ENCODE measurements around the gene NFATC1.

DNA sequence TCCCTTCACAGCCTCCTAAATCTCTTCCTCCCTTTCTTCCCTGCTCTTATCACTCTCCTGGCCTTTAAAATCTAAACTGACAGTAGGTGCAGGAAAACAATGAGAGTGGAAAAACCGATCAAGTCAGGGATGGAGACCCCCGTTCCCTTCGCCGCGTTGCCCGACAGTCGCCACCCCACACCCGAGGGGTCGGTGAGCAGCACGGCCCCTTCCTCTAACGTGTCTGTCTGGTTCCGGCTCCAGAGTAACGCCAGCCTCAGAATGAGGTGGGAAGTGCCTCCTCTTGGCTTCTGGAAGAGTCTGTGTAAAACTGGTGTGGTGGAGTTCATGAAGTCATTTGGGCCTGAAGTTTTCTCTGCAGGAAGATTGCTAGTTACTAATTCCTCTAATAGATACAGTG is 138.6 kb downstream of the NFATC1 start:
- TF ChIP-seq, protein P1, sequence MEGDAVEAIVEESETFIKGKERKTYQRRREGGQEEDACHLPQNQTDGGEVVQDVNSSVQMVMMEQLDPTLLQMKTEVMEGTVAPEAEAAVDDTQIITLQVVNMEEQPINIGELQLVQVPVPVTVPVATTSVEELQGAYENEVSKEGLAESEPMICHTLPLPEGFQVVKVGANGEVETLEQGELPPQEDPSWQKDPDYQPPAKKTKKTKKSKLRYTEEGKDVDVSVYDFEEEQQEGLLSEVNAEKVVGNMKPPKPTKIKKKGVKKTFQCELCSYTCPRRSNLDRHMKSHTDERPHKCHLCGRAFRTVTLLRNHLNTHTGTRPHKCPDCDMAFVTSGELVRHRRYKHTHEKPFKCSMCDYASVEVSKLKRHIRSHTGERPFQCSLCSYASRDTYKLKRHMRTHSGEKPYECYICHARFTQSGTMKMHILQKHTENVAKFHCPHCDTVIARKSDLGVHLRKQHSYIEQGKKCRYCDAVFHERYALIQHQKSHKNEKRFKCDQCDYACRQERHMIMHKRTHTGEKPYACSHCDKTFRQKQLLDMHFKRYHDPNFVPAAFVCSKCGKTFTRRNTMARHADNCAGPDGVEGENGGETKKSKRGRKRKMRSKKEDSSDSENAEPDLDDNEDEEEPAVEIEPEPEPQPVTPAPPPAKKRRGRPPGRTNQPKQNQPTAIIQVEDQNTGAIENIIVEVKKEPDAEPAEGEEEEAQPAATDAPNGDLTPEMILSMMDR (IDR thresholded peaks at IDR 0.05) = no peak
- TF ChIP-seq POLR2A (IDR thresholded peaks at IDR 0.05) = no peak
